H9 (cell line): Measurements from ENCODE around the gene ZSWIM5. TPM values are rescaled to one million over a fixed set of nuclear protein-coding genes. Genes with fewer than 3 reads are reported as not detected.

Experiments used
- DNase-seq: peaks from one replicate; pipeline ENCODE4 v3.0.0-alpha.2; 2017
- H2AFZ ChIP-seq: one replicate; pipeline ENCODE4 v1.6.1; 2013; ENCODE audit warnings: mild to moderate bottlenecking, low read length, control low read depth, moderate library complexity
- H2AK5ac ChIP-seq: 2 replicates; pipeline ENCODE4 v1.6.1; 2013; ENCODE audit warnings: low read length, control low read depth, mixed read lengths; ENCODE audit not compliant: insufficient read length
- H2BK120ac ChIP-seq: one replicate; pipeline ENCODE4 v1.6.1; 2013; ENCODE audit warnings: low read depth, mild to moderate bottlenecking, low read length, control low read depth, inconsistent platforms; ENCODE audit not compliant: poor library complexity, severe bottlenecking
- H2BK12ac ChIP-seq: 2 replicates; pipeline ENCODE4 v1.6.1; 2013; ENCODE audit warnings: low read length, control low read depth, mixed read lengths, low read depth; ENCODE audit not compliant: insufficient read length
- H2BK15ac ChIP-seq: 2 replicates; pipeline ENCODE4 v1.6.1; 2013; ENCODE audit warnings: low read depth, low read length, control low read depth
- H2BK20ac ChIP-seq: one replicate; pipeline ENCODE4 v1.6.1; 2013; ENCODE audit warnings: low read depth, mild to moderate bottlenecking, low read length, control low read depth, inconsistent platforms; ENCODE audit not compliant: poor library complexity, severe bottlenecking
- H2BK5ac ChIP-seq: 2 replicates; pipeline ENCODE4 v1.6.1; 2013; ENCODE audit warnings: low read length, control low read depth, mixed read lengths; ENCODE audit not compliant: insufficient read length
- H3K14ac ChIP-seq: 2 replicates; pipeline ENCODE4 v1.6.1; 2013; ENCODE audit warnings: low read length, control low read depth; ENCODE audit not compliant: insufficient read depth
- H3K18ac ChIP-seq: 2 replicates; pipeline ENCODE4 v1.6.1; 2013; ENCODE audit warnings: low read depth, mild to moderate bottlenecking, mixed read lengths, low read length, control low read depth; ENCODE audit not compliant: insufficient read length
- H3K23ac ChIP-seq: 2 replicates; pipeline ENCODE4 v1.6.1; 2013; ENCODE audit warnings: low read length, control low read depth, mixed read lengths, low read depth; ENCODE audit not compliant: insufficient read length
- H3K23me2 ChIP-seq: 2 replicates; pipeline ENCODE4 v1.6.1; 2013; ENCODE audit warnings: low read depth, mild to moderate bottlenecking, mixed read lengths, low read length, control low read depth; ENCODE audit not compliant: insufficient read length, poor library complexity, severe bottlenecking
- H3K27ac ChIP-seq: 2 replicates; pipeline ENCODE4 v1.5.1; 2013; ENCODE audit warnings: low read length, control low read depth, mixed read lengths, low read depth; ENCODE audit not compliant: insufficient read length
- H3K27me3 ChIP-seq: 2 replicates; pipeline ENCODE4 v1.6.1; 2013; ENCODE audit warnings: low read length, control low read depth, inconsistent platforms; ENCODE audit not compliant: insufficient read depth
- H3K4ac ChIP-seq: 2 replicates; pipeline ENCODE4 v1.6.1; 2013; ENCODE audit warnings: low read depth, mild to moderate bottlenecking, control low read depth, inconsistent platforms, low read length, moderate library complexity
- H3K4me1 ChIP-seq: 2 replicates; pipeline ENCODE4 v1.6.1; 2013; ENCODE audit warnings: low read length, control low read depth, inconsistent platforms; ENCODE audit not compliant: insufficient read depth
- H3K4me2 ChIP-seq: 2 replicates; pipeline ENCODE4 v1.6.1; 2013; ENCODE audit warnings: low read length, control low read depth, mixed read lengths; ENCODE audit not compliant: insufficient read length, insufficient read depth
- H3K56ac ChIP-seq: 2 replicates; pipeline ENCODE4 v1.6.1; 2013; ENCODE audit warnings: low read depth, mild to moderate bottlenecking, mixed read lengths, low read length, control low read depth; ENCODE audit not compliant: insufficient read length
- H3K79me1 ChIP-seq: 2 replicates; pipeline ENCODE4 v1.6.1; 2013; ENCODE audit warnings: low read depth, mild to moderate bottlenecking, moderate library complexity, low read length, control low read depth, inconsistent platforms; ENCODE audit not compliant: insufficient read depth, poor library complexity, severe bottlenecking
- H3K79me2 ChIP-seq: 2 replicates; pipeline ENCODE4 v1.6.1; 2013; ENCODE audit warnings: low read length, control low read depth, inconsistent platforms; ENCODE audit not compliant: insufficient read depth
- H3K9ac ChIP-seq: 2 replicates; pipeline ENCODE4 v1.6.1; 2013; ENCODE audit warnings: low read length, control low read depth, mixed read lengths; ENCODE audit not compliant: insufficient read length; ENCODE audit errors: extremely low read depth
- H3K9me3 ChIP-seq: one replicate; pipeline ENCODE4 v1.6.1; 2013; ENCODE audit warnings: low read depth, low read length, inconsistent platforms; ENCODE audit not compliant: control insufficient read depth
- H3T11ph ChIP-seq: one replicate; pipeline ENCODE4 v1.6.1; 2013; ENCODE audit warnings: mild to moderate bottlenecking, low read length, control low read depth, inconsistent platforms
- H4K20me1 ChIP-seq: one replicate; pipeline ENCODE4 v1.6.1; 2013; ENCODE audit not compliant: control insufficient read depth, insufficient read length, insufficient read depth
- H4K5ac ChIP-seq: 2 replicates; pipeline ENCODE4 v1.6.1; 2013; ENCODE audit warnings: low read depth, mild to moderate bottlenecking, mixed read lengths, low read length, control low read depth; ENCODE audit not compliant: insufficient read length
- H4K8ac ChIP-seq: replicated peaks from 2 replicates; pipeline ENCODE4 v1.6.1; 2013; ENCODE audit warnings: low read length, control low read depth, mixed read lengths, low read depth; ENCODE audit not compliant: insufficient read length
- H4K91ac ChIP-seq: 2 replicates; pipeline ENCODE4 v1.6.1; 2013; ENCODE audit warnings: low read depth, mild to moderate bottlenecking, moderate library complexity, mixed read lengths, low read length, control low read depth; ENCODE audit not compliant: insufficient read length
- H3K27ac Mint-ChIP-seq, 3 experiments: 2 replicates in 2 of 3; 3 replicates in 1 of 3; pipeline ENCODE4 v1.8.0; 2020 to 2021; ENCODE audit warnings: mixed read lengths in 3 of 3, mild to moderate bottlenecking in 1 of 3, moderate library complexity in 1 of 3
- H3K27me3 Mint-ChIP-seq: 2 replicates; pipeline ENCODE4 v1.8.0; 2021; ENCODE audit warnings: low read depth, mild to moderate bottlenecking, moderate library complexity, mixed read lengths
- H3K36me3 Mint-ChIP-seq, 3 experiments: 2 replicates in 2 of 3; 3 replicates in 1 of 3; pipeline ENCODE4 v1.8.0; 2020 to 2021; ENCODE audit warnings: low read depth in 3 of 3, mixed read lengths in 3 of 3; ENCODE audit not compliant: insufficient read depth in 1 of 3
- H3K4me1 Mint-ChIP-seq, 2 experiments: 2 replicates each; pipeline ENCODE4 v1.8.0; 2020; ENCODE audit warnings: mixed read lengths in 2 of 2
- H3K4me3 Mint-ChIP-seq, 2 experiments: 2 replicates in 1 of 2; 3 replicates in 1 of 2; pipeline ENCODE4 v1.8.0; 2020 to 2021; ENCODE audit warnings: mild to moderate bottlenecking in 2 of 2, mixed read lengths in 2 of 2, moderate library complexity in 1 of 2
- H3K9me3 Mint-ChIP-seq, 2 experiments: 2 replicates in 1 of 2; 3 replicates in 1 of 2; pipeline ENCODE4 v1.8.0; 2020; ENCODE audit warnings: mild to moderate bottlenecking in 2 of 2, mixed read lengths in 2 of 2, moderate library complexity in 1 of 2
- total RNA-seq: library from RNA; stranded (reverse); gene quantifications from 2 replicates; pipeline ENCODE4 v1.2.1, GENCODE V29; 2021
- TF ChIP-seq, protein P1 (sequence below): fragments of 200-600 bp; sonication (generic); conservative IDR thresholded peaks from 3 replicates; pipeline ENCODE4 v1.8.0; 2021; ENCODE audit warnings: antibody characterized with exemption, mild to moderate bottlenecking

Gene ZSWIM5
- total RNA-seq, 1 experiment from 2014 or later, result 3.5 TPM

DNA sequence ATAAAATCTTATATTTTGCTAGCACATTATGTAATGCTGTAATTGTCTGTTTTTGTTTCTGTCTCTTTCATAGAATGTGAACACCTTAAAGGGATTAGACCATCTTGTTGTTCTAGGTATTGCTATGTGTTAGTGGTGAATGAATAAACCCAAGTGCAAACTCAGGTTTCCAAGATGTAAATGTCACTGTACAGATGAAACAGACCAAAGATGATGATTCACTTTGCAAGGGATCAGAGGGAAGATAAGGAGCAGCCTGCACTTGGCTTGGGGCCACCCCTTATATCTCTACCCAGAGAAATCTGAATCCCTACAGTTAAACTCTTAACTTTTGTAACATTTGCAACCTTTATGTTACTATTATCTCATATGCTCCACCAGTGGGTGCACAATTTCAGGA lies 168.9 kb downstream of the ZSWIM5 start:
- Histone ChIP-seq H3K9me3 (no peaks in the 10 kb centered on the region), H3K27ac (no peak overlapping the region), H3K18ac (no peak overlapping the region), H2BK120ac (no peak overlapping the region), H4K20me1 (no peaks in the 10 kb centered on the region), H4K8ac (no peak overlapping the region), H2BK15ac (no peak overlapping the region), H3K9ac (no peak overlapping the region), H3K4me1 (peaks cover 2% of the 10 kb centered on the region; the same call in 1 of the 2 replicates), H3K23me2 (no peaks in the 10 kb centered on the region), H3K4ac (no peak overlapping the region), H3K27me3 (no peaks in the 10 kb centered on the region), H3K14ac (no peak overlapping the region), H3K4me2 (no peak overlapping the region), H2AK5ac (no peak overlapping the region), H3T11ph (no peak overlapping the region), H4K91ac (no peak overlapping the region), H3K23ac (no peak overlapping the region), H2AFZ (no peak overlapping the region), H2BK5ac (no peak overlapping the region), H2BK12ac (no peak overlapping the region), H3K56ac (no peak overlapping the region), H4K5ac (no peak overlapping the region), H2BK20ac (no peak overlapping the region), H3K79me2 (no peaks in the 10 kb centered on the region), H3K79me1 (no peaks in the 10 kb centered on the region)
- Mint-ChIP-seq H3K27me3 (no peaks in the 10 kb centered on the region), H3K27ac (no peak overlapping the region), H3K4me1 (peaks cover 3% of the 10 kb centered on the region in 2 experiments), H3K9me3 (no peaks in the 10 kb centered on the region), H3K4me3 (no peak overlapping the region), H3K36me3 (no peaks in the 10 kb centered on the region)
- no peak for DNase-seq
- TF ChIP-seq, protein P1, sequence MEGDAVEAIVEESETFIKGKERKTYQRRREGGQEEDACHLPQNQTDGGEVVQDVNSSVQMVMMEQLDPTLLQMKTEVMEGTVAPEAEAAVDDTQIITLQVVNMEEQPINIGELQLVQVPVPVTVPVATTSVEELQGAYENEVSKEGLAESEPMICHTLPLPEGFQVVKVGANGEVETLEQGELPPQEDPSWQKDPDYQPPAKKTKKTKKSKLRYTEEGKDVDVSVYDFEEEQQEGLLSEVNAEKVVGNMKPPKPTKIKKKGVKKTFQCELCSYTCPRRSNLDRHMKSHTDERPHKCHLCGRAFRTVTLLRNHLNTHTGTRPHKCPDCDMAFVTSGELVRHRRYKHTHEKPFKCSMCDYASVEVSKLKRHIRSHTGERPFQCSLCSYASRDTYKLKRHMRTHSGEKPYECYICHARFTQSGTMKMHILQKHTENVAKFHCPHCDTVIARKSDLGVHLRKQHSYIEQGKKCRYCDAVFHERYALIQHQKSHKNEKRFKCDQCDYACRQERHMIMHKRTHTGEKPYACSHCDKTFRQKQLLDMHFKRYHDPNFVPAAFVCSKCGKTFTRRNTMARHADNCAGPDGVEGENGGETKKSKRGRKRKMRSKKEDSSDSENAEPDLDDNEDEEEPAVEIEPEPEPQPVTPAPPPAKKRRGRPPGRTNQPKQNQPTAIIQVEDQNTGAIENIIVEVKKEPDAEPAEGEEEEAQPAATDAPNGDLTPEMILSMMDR, result no peak
